ENCODE results near the gene GPS1.

GPS1 gene

DNA sequence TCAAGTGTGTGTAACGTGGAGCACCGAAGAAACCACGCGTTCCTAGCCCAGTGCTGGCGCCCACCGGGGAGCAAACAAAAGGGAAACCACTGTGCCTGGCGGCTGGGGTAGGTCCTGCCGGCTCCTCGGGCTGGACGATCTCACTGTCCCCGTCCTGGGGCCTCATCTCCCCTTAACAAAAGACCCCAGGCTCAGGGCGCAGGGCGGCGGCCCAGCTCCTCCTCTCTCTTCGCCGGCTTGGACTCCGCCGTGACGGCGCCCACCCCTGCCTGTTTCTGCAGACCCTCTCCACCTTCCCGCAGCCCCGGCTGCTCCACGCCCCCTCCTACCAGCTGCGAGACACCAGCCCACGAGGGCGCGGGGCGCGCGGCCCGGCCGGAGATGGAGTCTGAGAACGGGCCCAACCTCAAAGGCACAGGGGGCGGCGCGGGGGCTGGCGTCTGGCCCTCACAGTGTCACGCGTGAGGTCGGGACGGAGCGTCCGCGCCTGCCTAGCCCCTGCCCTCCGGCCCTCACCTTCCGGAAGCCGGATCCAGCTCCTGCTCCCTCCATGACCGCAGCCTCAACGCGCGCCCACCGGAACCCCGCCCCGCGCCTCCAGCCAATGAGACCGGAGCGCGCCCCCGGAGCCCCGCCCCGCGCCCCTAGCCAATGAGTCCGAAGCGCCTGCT lies 29.3 kb upstream of the GPS1 start, which contains the start of gene CENPX:
CENPX (minus strand) TSS at position 569 of the 671 bp plus-strand sequence; CDS start at position 552, 17 bp downstream.
- TF ChIP-seq, protein P1, sequence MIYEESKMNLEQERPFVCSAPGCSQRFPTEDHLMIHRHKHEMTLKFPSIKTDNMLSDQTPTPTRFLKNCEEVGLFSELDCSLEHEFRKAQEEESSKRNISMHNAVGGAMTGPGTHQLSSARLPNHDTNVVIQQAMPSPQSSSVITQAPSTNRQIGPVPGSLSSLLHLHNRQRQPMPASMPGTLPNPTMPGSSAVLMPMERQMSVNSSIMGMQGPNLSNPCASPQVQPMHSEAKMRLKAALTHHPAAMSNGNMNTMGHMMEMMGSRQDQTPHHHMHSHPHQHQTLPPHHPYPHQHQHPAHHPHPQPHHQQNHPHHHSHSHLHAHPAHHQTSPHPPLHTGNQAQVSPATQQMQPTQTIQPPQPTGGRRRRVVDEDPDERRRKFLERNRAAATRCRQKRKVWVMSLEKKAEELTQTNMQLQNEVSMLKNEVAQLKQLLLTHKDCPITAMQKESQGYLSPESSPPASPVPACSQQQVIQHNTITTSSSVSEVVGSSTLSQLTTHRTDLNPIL (CRISPR knock-in tag; IDR thresholded peaks at IDR 0.05; ENCODE audit: low read depth), result no peak
- no peak for TF ChIP-seq ZNF565 (CRISPR knock-in tag; conservative IDR thresholded peaks at IDR 0.05; ENCODE audit: low read depth)
- TF ChIP-seq ZNF8 (CRISPR knock-in tag; IDR thresholded peaks at IDR 0.05), result no peak
- no peak for TF ChIP-seq SNAI2 (CRISPR knock-in tag; IDR thresholded peaks at IDR 0.05)
- TF ChIP-seq, protein P2, sequence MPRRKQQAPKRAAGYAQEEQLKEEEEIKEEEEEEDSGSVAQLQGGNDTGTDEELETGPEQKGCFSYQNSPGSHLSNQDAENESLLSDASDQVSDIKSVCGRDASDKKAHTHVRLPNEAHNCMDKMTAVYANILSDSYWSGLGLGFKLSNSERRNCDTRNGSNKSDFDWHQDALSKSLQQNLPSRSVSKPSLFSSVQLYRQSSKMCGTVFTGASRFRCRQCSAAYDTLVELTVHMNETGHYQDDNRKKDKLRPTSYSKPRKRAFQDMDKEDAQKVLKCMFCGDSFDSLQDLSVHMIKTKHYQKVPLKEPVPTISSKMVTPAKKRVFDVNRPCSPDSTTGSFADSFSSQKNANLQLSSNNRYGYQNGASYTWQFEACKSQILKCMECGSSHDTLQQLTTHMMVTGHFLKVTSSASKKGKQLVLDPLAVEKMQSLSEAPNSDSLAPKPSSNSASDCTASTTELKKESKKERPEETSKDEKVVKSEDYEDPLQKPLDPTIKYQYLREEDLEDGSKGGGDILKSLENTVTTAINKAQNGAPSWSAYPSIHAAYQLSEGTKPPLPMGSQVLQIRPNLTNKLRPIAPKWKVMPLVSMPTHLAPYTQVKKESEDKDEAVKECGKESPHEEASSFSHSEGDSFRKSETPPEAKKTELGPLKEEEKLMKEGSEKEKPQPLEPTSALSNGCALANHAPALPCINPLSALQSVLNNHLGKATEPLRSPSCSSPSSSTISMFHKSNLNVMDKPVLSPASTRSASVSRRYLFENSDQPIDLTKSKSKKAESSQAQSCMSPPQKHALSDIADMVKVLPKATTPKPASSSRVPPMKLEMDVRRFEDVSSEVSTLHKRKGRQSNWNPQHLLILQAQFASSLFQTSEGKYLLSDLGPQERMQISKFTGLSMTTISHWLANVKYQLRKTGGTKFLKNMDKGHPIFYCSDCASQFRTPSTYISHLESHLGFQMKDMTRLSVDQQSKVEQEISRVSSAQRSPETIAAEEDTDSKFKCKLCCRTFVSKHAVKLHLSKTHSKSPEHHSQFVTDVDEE (CRISPR knock-in tag; IDR thresholded peaks at IDR 0.05), result no peak
- TF ChIP-seq, protein P3, sequence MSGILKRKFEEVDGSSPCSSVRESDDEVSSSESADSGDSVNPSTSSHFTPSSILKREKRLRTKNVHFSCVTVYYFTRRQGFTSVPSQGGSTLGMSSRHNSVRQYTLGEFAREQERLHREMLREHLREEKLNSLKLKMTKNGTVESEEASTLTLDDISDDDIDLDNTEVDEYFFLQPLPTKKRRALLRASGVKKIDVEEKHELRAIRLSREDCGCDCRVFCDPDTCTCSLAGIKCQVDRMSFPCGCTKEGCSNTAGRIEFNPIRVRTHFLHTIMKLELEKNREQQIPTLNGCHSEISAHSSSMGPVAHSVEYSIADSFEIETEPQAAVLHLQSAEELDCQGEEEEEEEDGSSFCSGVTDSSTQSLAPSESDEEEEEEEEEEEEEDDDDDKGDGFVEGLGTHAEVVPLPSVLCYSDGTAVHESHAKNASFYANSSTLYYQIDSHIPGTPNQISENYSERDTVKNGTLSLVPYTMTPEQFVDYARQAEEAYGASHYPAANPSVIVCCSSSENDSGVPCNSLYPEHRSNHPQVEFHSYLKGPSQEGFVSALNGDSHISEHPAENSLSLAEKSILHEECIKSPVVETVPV (CRISPR knock-in tag; IDR thresholded peaks at IDR 0.05), result no peak
- TF ChIP-seq, protein P4, sequence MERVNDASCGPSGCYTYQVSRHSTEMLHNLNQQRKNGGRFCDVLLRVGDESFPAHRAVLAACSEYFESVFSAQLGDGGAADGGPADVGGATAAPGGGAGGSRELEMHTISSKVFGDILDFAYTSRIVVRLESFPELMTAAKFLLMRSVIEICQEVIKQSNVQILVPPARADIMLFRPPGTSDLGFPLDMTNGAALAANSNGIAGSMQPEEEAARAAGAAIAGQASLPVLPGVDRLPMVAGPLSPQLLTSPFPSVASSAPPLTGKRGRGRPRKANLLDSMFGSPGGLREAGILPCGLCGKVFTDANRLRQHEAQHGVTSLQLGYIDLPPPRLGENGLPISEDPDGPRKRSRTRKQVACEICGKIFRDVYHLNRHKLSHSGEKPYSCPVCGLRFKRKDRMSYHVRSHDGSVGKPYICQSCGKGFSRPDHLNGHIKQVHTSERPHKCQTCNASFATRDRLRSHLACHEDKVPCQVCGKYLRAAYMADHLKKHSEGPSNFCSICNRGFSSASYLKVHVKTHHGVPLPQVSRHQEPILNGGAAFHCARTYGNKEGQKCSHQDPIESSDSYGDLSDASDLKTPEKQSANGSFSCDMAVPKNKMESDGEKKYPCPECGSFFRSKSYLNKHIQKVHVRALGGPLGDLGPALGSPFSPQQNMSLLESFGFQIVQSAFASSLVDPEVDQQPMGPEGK (CRISPR knock-in tag; IDR thresholded peaks at IDR 0.05; ENCODE audit: borderline replicate concordance), result no peak
- TF ChIP-seq ZC3H10 (CRISPR knock-in tag; IDR thresholded peaks at IDR 0.05), result no peak
- TF ChIP-seq ESRRG (CRISPR knock-in tag; IDR thresholded peaks at IDR 0.05), result no peak
- no peak for TF ChIP-seq ZFP30 (CRISPR knock-in tag; IDR thresholded peaks at IDR 0.05)
- no peak for TF ChIP-seq ZFP3 (CRISPR knock-in tag; IDR thresholded peaks at IDR 0.05)
- no peak for TF ChIP-seq TCF4 (CRISPR knock-in tag; IDR thresholded peaks at IDR 0.05; ENCODE audit: borderline replicate concordance)
- no peak for TF ChIP-seq RARB (CRISPR knock-in tag; IDR thresholded peaks at IDR 0.05)
- no peak for TF ChIP-seq TOX (CRISPR knock-in tag; IDR thresholded peaks at IDR 0.05; ENCODE audit: borderline replicate concordance)
- TF ChIP-seq, protein P5, sequence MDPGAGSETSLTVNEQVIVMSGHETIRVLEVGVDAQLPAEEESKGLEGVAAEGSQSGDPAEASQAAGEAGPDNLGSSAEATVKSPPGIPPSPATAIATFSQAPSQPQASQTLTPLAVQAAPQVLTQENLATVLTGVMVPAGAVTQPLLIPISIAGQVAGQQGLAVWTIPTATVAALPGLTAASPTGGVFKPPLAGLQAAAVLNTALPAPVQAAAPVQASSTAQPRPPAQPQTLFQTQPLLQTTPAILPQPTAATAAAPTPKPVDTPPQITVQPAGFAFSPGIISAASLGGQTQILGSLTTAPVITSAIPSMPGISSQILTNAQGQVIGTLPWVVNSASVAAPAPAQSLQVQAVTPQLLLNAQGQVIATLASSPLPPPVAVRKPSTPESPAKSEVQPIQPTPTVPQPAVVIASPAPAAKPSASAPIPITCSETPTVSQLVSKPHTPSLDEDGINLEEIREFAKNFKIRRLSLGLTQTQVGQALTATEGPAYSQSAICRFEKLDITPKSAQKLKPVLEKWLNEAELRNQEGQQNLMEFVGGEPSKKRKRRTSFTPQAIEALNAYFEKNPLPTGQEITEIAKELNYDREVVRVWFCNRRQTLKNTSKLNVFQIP (CRISPR knock-in tag; IDR thresholded peaks at IDR 0.05; ENCODE audit: borderline replicate concordance, low read depth), result no peak
- peak; percentile 77 for ATAC-seq

DNA sequence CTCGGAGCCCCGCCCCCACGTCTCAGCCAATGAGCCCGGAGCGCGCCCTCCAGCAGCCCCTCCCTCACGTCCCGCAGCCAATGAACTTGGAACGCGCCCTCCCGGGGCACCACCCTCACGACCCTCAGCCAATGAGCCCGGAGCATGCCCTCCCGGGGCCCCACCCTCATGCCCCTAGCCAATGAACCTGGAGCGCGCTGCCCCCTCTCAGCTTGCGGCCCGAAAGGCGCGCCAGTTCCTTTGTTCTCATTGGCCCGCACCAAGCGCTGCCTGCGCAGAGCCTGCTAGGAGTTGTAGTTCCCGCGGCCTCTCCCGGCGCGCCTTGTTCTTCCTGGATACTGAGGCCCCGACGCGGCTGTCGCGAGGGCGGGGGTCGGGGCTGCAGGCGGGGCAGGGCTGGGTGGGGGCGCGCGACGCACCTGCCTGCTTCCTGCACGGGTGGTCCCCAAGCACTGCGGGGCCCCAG lies 28.7 kb upstream of the GPS1 start, which contains the start of gene LRRC45:
LRRC45 (plus strand) TSS at position 325 of the 466 bp plus-strand sequence. CDS start 339 bp downstream, outside the sequence.
- TF ChIP-seq ZNF565 (CRISPR knock-in tag; conservative IDR thresholded peaks at IDR 0.05; ENCODE audit: low read depth) (no peak), TCF4 (CRISPR knock-in tag; IDR thresholded peaks at IDR 0.05; ENCODE audit: borderline replicate concordance) (no peak), SNAI2 (CRISPR knock-in tag; IDR thresholded peaks at IDR 0.05) (no peak), ZNF70 (CRISPR knock-in tag; IDR thresholded peaks at IDR 0.05) (no peak), ARNTL (CRISPR knock-in tag; IDR thresholded peaks at IDR 0.05; ENCODE audit: borderline replicate concordance, low read depth) (no peak), OSR1 (CRISPR knock-in tag; IDR thresholded peaks at IDR 0.05) (no peak), TOX (CRISPR knock-in tag; IDR thresholded peaks at IDR 0.05; ENCODE audit: borderline replicate concordance) (no peak), ISL1 (CRISPR knock-in tag; IDR thresholded peaks at IDR 0.05) (no peak)
- TF ChIP-seq, protein P5 (CRISPR knock-in tag; IDR thresholded peaks at IDR 0.05; ENCODE audit: borderline replicate concordance, low read depth), result no peak
- TF ChIP-seq, protein P1 (CRISPR knock-in tag; IDR thresholded peaks at IDR 0.05; ENCODE audit: low read depth), result no peak
- ATAC-seq, result peak; percentile 88
